Fibroblast of peridontal ligament (primary cell): Measurements from ENCODE around the gene SH3BGR.

Source experiments
- DNase-seq: peaks from one replicate; pipeline ENCODE4 v3.0.0-alpha.2; 2010; ENCODE audit errors: extremely low read depth

The SH3BGR gene

GRCh38 chr21:39456665-39457064 is 4.9 kb downstream of the SH3BGR start:
- DNase-seq = no peak

- DNase-seq = no peak
These were observed 9.6 kb downstream of the SH3BGR start for GRCh38 chr21:39461419-39461818.

GRCh38 chr21:39463308-39463707 is 11.5 kb downstream of the SH3BGR start:
- DNase-seq = no peak

GRCh38 chr21:39466584-39466983 is 14.8 kb downstream of the SH3BGR start:
- DNase-seq = no peak

GRCh38 chr21:39467746-39468145 is 16.0 kb downstream of the SH3BGR start:
- DNase-seq = no peak

GRCh38 chr21:39468559-39468958 is 16.8 kb downstream of the SH3BGR start:
- no peak for DNase-seq

GRCh38 chr21:39471598-39471997 is 19.8 kb downstream of the SH3BGR start:
- DNase-seq = no peak

- no peak for DNase-seq
These were observed 21.0 kb downstream of the SH3BGR start for GRCh38 chr21:39472786-39473185.

GRCh38 chr21:39474611-39475010 is 22.8 kb downstream of the SH3BGR start:
- no peak for DNase-seq

- no peak for DNase-seq
These were observed 27.5 kb downstream of the SH3BGR start for GRCh38 chr21:39479164-39479813.

GRCh38 chr21:39479814-39480182 is 28.0 kb downstream of the SH3BGR start:
- DNase-seq = no peak

- no peak for DNase-seq
These were observed 28.5 kb downstream of the SH3BGR start for GRCh38 chr21:39480271-39480670.

- DNase-seq = no peak
These were observed 30.1 kb downstream of the SH3BGR start for GRCh38 chr21:39481886-39482285.

GRCh38 chr21:39483917-39484316 is 32.1 kb downstream of the SH3BGR start:
- DNase-seq = no peak

- peak; percentile 27 for DNase-seq
These were observed 33.0 kb downstream of the SH3BGR start for GRCh38 chr21:39484711-39485276.

GRCh38 chr21:39489380-39489924 is 37.7 kb downstream of the SH3BGR start:
- no peak for DNase-seq

- no peak for DNase-seq
These were observed 47.4 kb downstream of the SH3BGR start for GRCh38 chr21:39499156-39499555.

- DNase-seq = no peak
These were observed 50.9 kb downstream of the SH3BGR start for GRCh38 chr21:39502631-39503030.

- no peak for DNase-seq
These were observed 51.5 kb downstream of the SH3BGR start for GRCh38 chr21:39503123-39503762.

GRCh38 chr21:39504230-39504629 is 52.5 kb downstream of the SH3BGR start:
- no peak for DNase-seq

GRCh38 chr21:39510240-39510639 is 58.5 kb downstream of the SH3BGR start:
- DNase-seq = no peak

GRCh38 chr21:39511102-39511501 is 59.3 kb downstream of the SH3BGR start:
- DNase-seq = no peak

GRCh38 chr21:39513735-39514134 is 62.0 kb downstream of the SH3BGR start:
- DNase-seq = no peak
